Fibroblast of lung (primary cell): Measurements from ENCODE around the gene MUC3A. TPM values are rescaled to one million over a fixed set of nuclear protein-coding genes. Genes with fewer than 3 reads are reported as not detected.
A peak's percentile ranks its signal among the peaks of the same experiment; 100 is the strongest.
"Not testable (repeated sequence)": the region's sequence is repeated elsewhere in the genome, so short reads cannot be mapped to it uniquely, and the experiment has no call there.

Experiments
- DNase-seq, 2 donors: peaks; one replicate each; pipeline versions ENCODE4 v3.0.0 to v3.0.0-alpha.2; 2010; ENCODE audit warnings: low read depth in 2 of 2
- H2AFZ ChIP-seq: 2 replicates; pipeline ENCODE4 v1.5.1; 2012; ENCODE audit warnings: low read length, control low read depth, inconsistent platforms
- H3K27ac ChIP-seq: 2 replicates; pipeline ENCODE4 v1.5.1; 2011; ENCODE audit warnings: low read length, control low read depth; ENCODE audit not compliant: insufficient read depth
- H3K27me3 ChIP-seq: 2 replicates; pipeline ENCODE4 v1.5.1; 2011; ENCODE audit warnings: mild to moderate bottlenecking, low read length; ENCODE audit not compliant: control insufficient read depth, insufficient read depth
- H3K36me3 ChIP-seq: 2 replicates; pipeline ENCODE4 v1.5.1; 2011; ENCODE audit warnings: low read length; ENCODE audit not compliant: control insufficient read depth, insufficient read depth
- H3K4me1 ChIP-seq: 2 replicates; pipeline ENCODE4 v1.5.1; 2011; ENCODE audit warnings: low read length; ENCODE audit not compliant: control insufficient read depth, insufficient read depth; ENCODE audit errors: extremely low read depth
- H3K4me2 ChIP-seq: 2 replicates; pipeline ENCODE4 v1.5.1; 2011; ENCODE audit warnings: low read length, control low read depth; ENCODE audit not compliant: insufficient read depth; ENCODE audit errors: extremely low read depth
- H3K4me3 ChIP-seq, 4 experiments: fragments of 200-600 bp in 1 of 4; sonication (generic) in 1 of 4; replicated peaks in 1 of 4; 2 replicates each; pipeline ENCODE4 v1.5.1; 2011 to 2016; ENCODE audit warnings: low read length in 4 of 4, low read depth in 3 of 4, mild to moderate bottlenecking in 3 of 4, control low read depth in 2 of 4, inconsistent platforms in 1 of 4, mixed read lengths in 1 of 4; ENCODE audit not compliant: insufficient read depth in 1 of 4; ENCODE audit errors: control extremely low read depth in 1 of 4
- H3K79me2 ChIP-seq: 2 replicates; pipeline ENCODE4 v1.5.1; 2012; ENCODE audit warnings: mild to moderate bottlenecking, low read length, inconsistent platforms; ENCODE audit not compliant: control insufficient read depth, insufficient read depth
- H3K9ac ChIP-seq: 2 replicates; pipeline ENCODE4 v1.5.1; 2011; ENCODE audit warnings: mild to moderate bottlenecking, low read length, control low read depth; ENCODE audit not compliant: insufficient read depth
- H3K9me3 ChIP-seq: 2 replicates; pipeline ENCODE4 v1.5.1; 2012; ENCODE audit warnings: low read depth, low read length; ENCODE audit not compliant: control insufficient read depth, insufficient read depth
- H4K20me1 ChIP-seq: 2 replicates; pipeline ENCODE4 v1.5.1; 2011; ENCODE audit warnings: low read length; ENCODE audit not compliant: control insufficient read depth, insufficient read depth; ENCODE audit errors: extremely low read depth
- EZH2 ChIP-seq: IDR thresholded peaks from 2 replicates; pipeline ENCODE4 v1.5.1; 2012; ENCODE audit warnings: low read length, control low read depth, mild to moderate bottlenecking; ENCODE audit errors: missing control alignments
- polyA plus RNA-seq, 2 donors: library from polyadenylated mRNA; depleted of rRNA in 1 of 2; stranded (reverse) in 1 of 2; unstranded in 1 of 2; fragments of >200 nt; gene quantifications; 2 replicates each; pipeline ENCODE4 v1.2.1, GENCODE V29; 2011 to 2012; ENCODE audit warnings: missing spikeins in 1 of 2
- total RNA-seq: library from RNA; depleted of rRNA; stranded (reverse); fragments of >200 nt; gene quantifications from 2 replicates; pipeline ENCODE4 v1.2.1, GENCODE V29; 2014
- TF ChIP-seq, protein P1 (sequence below), 2 donors: IDR thresholded peaks in 1 of 2; conservative IDR thresholded peaks in 1 of 2; 1 replicate in 1 of 2; 2 replicates in 1 of 2; pipeline ENCODE4 v1.5.1; 2011 to 2012; ENCODE audit warnings: low read length in 2 of 2, control low read depth in 1 of 2, inconsistent platforms in 1 of 2, low read depth in 1 of 2, mild to moderate bottlenecking in 1 of 2

The MUC3A gene
- total and polyA plus RNA-seq, 2 donors (not counting 1 experiment from before 2014, with no cell fraction given) = not detected

DNA sequence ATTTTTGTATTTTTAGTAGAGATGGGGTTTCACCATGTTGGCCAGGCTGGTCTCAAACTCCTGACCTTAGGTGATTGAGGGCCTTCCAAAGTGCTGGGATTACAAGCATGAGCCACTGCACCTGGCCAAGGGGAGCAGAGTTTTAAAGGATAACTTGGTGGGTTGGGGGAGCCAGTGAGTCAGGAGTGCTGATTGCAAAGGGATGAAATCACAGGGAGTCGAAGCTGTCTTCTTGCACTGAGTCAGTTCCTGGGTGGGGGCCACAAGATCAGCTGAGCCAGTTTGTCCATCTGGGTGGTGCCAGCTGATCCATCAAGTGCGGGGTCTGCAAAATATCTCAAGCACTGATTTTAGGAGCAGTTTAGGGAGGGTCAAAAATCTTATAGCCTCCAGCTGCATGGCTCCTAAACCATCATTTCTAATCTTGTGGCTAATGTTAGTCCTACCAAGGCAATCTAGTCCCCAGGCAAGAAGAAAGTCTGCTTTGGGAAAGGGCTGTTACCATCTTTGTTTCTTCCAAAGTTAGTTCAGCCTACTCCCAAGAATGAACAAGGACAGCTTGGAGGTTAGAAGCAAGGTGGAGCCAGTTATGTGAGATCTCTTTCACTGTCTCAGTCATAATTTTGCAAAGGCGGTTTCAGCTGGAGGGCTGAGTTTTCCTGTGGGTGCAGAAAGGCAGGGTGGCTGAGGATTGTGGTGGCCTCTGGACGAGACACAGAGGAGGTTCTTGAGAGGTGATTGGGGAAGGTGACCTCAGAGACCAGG is 35.9 kb downstream of the MUC3A start:
- H3K27me3 ChIP-seq, H3K36me3 ChIP-seq, H3K9ac ChIP-seq, H3K4me2 ChIP-seq, H3K79me2 ChIP-seq, H4K20me1 ChIP-seq, H3K27ac ChIP-seq, H3K4me3 ChIP-seq, H3K4me1 ChIP-seq, H3K9me3 ChIP-seq, H2AFZ ChIP-seq: not testable (repeated sequence)
- peak in 1 of 2 donors; percentile 27 for DNase-seq

DNA sequence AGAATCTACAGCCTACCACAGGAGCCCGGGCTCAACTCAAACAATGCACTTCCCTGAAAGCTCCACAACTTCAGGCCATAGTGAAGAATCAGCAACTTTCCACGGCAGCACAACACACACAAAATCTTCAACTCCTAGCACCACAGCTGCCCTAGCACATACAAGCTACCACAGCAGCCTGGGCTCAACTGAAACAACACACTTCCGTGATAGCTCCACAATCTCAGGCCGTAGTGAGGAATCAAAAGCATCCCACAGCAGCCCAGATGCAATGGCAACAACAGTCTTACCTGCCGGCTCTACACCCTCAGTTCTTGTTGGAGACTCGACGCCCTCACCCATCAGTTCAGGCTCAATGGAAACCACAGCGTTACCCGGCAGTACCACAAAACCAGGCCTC is 42.3 kb downstream of the MUC3A start:
- H3K36me3 ChIP-seq = no peaks in the 10 kb centered on the region
- no peaks in the 10 kb centered on the region for H3K79me2 ChIP-seq
- H4K20me1 ChIP-seq = no peaks in the 10 kb centered on the region
- DNase-seq = no peak
- no peak overlapping the region for H3K4me3 ChIP-seq
- TF ChIP-seq, protein P1, sequence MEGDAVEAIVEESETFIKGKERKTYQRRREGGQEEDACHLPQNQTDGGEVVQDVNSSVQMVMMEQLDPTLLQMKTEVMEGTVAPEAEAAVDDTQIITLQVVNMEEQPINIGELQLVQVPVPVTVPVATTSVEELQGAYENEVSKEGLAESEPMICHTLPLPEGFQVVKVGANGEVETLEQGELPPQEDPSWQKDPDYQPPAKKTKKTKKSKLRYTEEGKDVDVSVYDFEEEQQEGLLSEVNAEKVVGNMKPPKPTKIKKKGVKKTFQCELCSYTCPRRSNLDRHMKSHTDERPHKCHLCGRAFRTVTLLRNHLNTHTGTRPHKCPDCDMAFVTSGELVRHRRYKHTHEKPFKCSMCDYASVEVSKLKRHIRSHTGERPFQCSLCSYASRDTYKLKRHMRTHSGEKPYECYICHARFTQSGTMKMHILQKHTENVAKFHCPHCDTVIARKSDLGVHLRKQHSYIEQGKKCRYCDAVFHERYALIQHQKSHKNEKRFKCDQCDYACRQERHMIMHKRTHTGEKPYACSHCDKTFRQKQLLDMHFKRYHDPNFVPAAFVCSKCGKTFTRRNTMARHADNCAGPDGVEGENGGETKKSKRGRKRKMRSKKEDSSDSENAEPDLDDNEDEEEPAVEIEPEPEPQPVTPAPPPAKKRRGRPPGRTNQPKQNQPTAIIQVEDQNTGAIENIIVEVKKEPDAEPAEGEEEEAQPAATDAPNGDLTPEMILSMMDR (conservative IDR thresholded peaks at IDR 0.05 in 1 of 2, IDR thresholded peaks at IDR 0.05 in 1 of 2; ENCODE audit: low read depth in 1 of 2, low read length in 2 of 2) = no peak
- TF ChIP-seq EZH2 = no peak
- H3K27me3 ChIP-seq = no peaks in the 10 kb centered on the region
- H3K9me3 ChIP-seq = no peaks in the 10 kb centered on the region
- H2AFZ ChIP-seq = no peak overlapping the region
- no peak overlapping the region for H3K27ac ChIP-seq
- no peak overlapping the region for H3K9ac ChIP-seq
- no peak overlapping the region for H3K4me2 ChIP-seq
- no peaks in the 10 kb centered on the region for H3K4me1 ChIP-seq

DNA sequence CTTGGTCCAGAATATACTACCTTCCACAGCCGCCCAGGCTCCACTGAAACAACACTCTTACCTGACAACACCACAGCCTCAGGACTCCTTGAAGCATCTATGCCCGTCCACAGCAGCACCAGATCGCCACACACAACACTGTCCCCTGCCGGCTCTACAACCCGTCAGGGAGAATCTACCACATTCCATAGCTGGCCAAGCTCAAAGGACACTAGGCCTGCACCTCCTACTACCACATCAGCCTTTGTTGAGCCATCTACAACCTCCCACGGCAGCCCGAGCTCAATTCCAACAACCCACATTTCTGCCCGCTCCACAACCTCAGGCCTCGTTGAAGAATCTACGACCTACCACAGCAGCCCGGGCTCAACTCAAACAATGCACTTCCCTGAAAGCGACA is 42.9 kb downstream of the MUC3A start:
- not testable (repeated sequence) for H3K4me3 ChIP-seq, H4K20me1 ChIP-seq, H3K4me1 ChIP-seq, H3K79me2 ChIP-seq, H2AFZ ChIP-seq, DNase-seq, H3K27me3 ChIP-seq, H3K4me2 ChIP-seq, H3K9me3 ChIP-seq, H3K27ac ChIP-seq, H3K9ac ChIP-seq, H3K36me3 ChIP-seq

DNA sequence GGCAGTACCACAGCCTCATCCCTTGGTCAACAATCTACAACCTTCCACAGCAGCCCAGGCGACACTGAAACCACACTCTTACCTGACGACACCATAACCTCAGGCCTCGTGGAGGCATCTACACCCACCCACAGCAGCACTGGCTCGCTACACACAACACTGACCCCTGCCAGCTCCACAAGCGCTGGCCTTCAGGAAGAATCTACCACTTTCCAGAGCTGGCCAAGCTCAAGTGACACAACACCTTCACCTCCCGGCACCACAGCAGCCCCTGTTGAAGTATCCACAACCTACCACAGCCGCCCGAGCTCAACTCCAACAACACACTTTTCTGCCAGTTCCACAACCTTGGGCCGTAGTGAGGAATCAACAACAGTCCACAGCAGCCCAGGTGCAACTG is 45.3 kb downstream of the MUC3A start:
- H3K9me3 ChIP-seq, H3K79me2 ChIP-seq, H4K20me1 ChIP-seq, H3K9ac ChIP-seq, H3K27me3 ChIP-seq, H2AFZ ChIP-seq, H3K27ac ChIP-seq, H3K4me3 ChIP-seq, H3K36me3 ChIP-seq, H3K4me1 ChIP-seq, DNase-seq, H3K4me2 ChIP-seq: not testable (repeated sequence)

DNA sequence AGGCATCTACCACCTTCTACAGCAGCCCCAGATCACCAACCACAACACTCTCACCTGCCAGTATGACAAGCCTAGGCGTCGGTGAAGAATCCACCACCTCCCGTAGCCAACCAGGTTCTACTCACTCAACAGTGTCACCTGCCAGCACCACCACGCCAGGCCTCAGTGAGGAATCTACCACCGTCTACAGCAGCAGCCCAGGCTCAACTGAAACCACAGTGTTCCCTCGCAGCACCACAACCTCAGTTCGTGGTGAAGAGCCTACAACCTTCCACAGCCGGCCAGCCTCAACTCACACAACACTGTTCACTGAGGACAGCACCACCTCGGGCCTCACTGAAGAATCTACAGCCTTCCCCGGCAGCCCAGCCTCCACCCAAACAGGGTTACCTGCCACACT is 49.2 kb downstream of the MUC3A start:
- H4K20me1 ChIP-seq, H3K27me3 ChIP-seq, DNase-seq, H2AFZ ChIP-seq, H3K9ac ChIP-seq, H3K9me3 ChIP-seq, H3K79me2 ChIP-seq, H3K36me3 ChIP-seq, H3K4me2 ChIP-seq, H3K27ac ChIP-seq, H3K4me3 ChIP-seq, H3K4me1 ChIP-seq: not testable (repeated sequence)

- not testable (repeated sequence) for H3K9ac ChIP-seq, H3K36me3 ChIP-seq, H2AFZ ChIP-seq, H3K27ac ChIP-seq, DNase-seq, H3K9me3 ChIP-seq, H4K20me1 ChIP-seq, H3K4me3 ChIP-seq, H3K4me1 ChIP-seq, H3K79me2 ChIP-seq, H3K27me3 ChIP-seq, H3K4me2 ChIP-seq
These were observed 50.0 kb downstream of the MUC3A start for GRCh38 chr7:100999334-100999733.
